HG03432 (cell line): ENCODE measurements around the gene PGBD4.
"Not testable (repeated sequence)": the region's sequence is repeated elsewhere in the genome, so short reads cannot be mapped to it uniquely, and the experiment has no call there.

ENCODE experiments used
- ATAC-seq: cut with Tn5 transposase; IDR thresholded peaks from one replicate; pipeline ENCODE4 v1.9.1; 2021; ENCODE audit warnings: mild to moderate bottlenecking, moderate library complexity; ENCODE audit not compliant: unreplicated experiment

The PGBD4 gene

DNA sequence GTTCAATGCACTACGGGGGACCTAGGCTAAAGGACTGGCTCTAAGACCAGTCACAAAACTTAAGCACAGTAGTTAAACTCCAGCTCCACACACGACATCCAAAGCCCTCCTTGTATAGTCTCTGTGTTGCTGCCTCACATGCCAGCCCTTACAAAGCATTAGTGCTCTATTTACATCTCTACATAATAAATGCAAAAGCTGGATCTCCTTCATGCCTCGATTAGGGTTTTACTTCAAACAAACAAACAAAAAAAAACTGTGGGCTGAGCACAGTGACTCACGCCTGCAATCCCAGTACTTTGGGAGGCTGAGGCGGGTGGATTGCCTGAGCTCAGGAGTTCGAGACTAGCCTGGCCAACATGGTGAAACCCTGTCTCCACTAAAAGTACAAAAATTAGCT is 9.6 kb downstream of the PGBD4 start:
- ATAC-seq = no peak

DNA sequence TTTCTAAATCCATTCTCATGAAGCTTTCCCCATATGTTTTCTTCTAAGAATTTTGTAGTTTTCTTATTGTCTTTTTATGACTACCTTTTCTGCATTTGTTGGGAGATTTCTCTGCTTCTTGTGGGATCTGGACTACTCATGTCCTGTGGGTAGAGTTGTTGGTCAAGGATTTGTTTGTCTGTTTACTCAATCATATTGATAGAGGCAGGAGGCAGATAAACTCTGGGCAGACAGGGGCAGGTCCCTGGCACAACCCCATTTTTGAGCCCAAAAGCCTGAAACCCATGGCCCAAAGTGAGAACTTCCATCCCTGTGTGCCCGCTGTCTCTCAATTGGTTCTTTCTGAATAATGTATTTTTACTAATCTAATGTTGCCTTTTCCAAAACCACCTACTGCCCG is 12.3 kb downstream of the PGBD4 start:
- ATAC-seq = no peak

DNA sequence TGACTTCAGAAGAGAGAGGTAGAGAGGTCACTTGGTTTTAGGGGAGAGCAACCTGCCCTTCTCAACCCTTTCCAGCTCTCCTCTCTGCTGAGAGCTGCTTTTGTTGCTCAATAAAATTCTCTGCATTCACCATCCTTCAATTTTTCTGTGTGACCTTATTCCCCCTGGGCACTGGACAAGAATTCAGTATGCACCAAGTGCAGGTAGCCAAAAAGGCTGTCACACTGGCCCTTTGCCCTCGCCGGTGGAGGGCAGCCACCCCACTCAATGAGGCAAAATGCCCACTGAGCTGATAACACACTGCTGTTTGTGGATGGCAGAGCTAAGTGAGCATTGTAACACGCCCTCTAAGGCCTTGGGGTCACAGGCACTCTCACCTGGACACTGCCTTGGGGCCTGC is 12.9 kb downstream of the PGBD4 start:
- ATAC-seq = no peak

DNA sequence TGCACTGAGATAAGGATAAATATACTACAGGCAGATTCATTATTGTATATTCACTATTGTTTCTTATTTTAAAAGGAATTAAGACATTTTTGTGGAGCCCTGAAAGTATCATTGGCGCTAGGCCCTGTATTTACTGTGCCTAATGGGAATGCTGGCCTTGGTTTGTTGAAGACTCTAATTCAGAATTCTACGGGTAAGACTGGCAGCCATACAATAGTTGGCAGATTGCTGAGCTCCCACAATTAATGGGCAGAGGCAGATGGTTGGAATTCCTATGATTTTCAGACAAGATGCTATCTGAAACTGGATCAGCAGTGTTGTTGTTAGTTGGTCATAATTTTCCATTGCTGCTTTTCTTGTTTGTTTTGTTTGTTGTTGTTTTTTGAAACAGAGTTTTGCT is 14.7 kb downstream of the PGBD4 start:
- no peak for ATAC-seq

DNA sequence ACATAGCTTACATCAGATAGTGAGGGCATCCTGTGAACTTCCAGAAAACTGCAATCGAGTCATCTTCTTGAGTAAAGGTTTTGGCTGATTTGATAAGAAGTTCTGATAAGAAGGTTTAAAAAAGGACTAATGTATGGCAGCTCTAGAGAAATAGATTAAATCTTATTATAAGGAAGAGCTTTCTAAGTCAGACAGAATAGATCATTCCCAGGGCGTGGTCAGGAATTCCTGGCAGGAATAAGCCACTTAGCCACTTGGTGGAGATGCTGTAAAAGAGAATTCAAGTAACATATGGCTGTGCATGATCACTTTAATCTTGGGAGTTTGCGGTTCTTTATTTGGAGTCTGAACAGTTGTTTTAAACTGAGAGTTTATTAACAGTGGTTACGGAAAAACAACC is 17.4 kb downstream of the PGBD4 start:
- no peak for ATAC-seq

DNA sequence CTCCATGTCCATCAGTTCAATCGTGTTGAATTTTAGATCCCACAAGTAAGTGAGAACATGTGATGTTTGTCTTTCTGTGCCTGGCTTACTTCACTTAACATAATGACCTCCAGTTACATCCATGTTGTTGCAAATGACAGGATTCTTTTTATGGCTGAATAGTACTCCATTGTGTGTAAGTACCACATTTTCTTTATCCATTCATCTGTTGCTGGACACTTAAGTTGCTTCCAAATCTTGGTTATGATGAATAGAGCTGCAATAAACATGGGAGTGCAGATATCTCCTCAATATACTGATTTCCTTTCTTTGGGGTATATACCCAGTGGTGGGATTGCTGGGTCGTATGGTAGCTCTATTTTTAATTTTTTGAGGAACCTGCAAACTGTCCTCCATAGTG is 18.5 kb downstream of the PGBD4 start:
- not testable (repeated sequence) for ATAC-seq

DNA sequence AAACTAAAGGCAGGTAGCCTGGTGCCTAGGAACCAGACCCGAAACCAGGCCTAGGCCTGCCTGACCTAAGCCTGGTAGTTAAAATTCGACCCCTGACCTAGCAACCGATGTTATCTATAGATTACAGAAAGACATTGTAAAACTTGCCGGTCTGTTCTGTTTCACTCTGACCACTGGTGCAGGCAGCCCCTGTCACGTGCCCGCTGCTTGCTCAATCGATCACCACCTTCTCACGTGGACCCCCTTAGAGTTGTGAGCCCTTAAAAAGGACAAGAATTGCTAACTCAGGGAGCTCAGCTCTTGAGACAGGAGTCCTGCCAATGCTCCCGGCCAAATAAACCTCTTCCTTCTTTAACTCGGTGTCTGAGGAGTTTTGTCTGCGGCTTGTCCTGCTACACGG is 19.9 kb downstream of the PGBD4 start:
- ATAC-seq = not testable (repeated sequence)

DNA sequence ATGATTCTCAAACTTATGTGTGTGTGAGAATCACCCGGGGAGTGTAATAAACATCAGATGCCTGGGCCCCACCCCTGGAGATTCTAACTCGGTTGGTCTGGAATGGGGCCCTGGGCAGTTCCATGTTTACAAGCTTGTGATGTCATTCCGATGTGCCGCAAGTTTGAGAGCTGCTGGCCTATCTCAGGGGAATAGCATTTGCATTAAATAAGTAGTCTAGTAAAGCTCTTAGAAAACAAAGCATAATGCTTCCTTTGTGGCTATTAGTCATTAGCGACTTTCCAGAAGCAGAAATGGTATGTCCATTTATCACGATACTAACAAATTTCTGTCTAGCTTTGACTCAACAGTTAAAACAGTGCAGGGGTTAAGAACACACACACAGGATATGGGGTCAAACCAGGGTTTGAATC is 20.9 kb downstream of the PGBD4 start:
- ATAC-seq = no peak

DNA sequence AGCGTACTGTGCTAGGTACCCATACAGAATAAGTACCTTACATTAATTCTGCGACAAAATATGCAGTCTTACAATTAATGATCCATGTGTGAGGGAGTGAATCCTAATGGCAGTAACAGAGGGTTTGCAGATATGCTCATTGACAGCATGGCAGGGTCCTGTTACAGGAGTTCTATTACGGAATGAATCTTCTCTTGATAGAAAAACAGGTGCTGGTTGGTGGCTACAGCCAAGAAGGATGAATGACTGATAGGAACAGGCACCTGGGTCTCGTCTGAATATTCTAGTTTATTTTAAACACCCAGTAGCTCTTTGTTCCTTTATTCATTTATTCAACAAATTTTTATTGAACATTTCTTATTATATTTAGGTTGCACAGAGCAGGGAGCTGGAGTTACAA is 22.8 kb downstream of the PGBD4 start:
- no peak for ATAC-seq

DNA sequence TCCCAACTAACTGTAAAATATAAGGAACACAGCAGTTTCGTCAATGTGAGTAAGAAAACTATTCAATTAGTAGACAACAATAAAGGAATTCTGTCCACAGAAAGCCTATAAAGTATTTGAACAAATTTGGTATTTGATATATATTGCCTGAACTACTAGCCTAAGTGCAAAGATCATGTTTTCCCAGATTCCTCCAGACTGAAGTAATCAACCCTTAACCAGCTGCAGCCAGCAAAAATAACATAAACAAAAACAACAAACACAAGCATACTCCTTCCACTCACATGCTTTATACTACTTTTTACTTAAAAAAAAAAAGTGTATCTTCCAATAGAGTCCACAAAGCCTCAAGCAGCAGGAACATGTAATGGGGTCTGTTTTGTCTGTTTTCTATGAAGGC is 24.1 kb downstream of the PGBD4 start:
- ATAC-seq = no peak

DNA sequence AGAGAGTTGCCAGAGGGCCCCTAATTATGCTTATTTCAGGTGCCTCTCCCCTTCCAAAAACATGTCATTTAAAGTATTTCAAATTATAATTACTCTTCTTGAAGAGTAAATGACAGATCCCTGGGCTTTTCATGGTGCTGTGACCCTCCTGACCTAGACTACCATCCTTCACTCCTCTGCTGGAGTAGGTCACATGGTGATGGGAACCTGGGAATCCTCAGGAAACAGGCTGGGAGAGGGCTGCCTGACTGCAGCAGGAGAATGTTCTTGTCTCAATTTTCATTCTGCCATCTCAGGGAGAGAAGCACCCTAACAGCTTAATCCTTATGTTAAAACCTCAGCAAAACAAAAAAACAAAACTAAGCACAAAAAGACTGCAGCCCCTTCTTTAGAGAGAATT is 24.6 kb downstream of the PGBD4 start:
- ATAC-seq = no peak

DNA sequence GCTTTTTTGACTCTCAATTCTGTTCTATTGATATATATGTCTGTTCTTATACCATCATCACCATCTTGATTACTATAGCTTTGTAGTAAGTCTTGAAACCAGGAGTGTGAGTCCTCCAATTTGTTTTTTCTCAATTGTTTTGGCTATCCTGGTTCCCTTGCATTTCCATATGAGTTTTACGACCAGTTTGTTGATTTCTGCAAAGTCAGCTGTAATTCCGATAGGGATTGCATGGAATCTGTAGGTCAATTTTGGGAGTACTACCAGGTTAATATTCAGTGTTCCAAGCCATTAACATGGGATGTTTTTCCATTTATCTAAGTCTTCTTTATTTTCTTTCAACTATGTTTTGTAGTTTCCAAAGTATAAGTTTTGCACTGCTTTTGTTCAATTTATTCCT is 27.0 kb downstream of the PGBD4 start:
- ATAC-seq = no peak

DNA sequence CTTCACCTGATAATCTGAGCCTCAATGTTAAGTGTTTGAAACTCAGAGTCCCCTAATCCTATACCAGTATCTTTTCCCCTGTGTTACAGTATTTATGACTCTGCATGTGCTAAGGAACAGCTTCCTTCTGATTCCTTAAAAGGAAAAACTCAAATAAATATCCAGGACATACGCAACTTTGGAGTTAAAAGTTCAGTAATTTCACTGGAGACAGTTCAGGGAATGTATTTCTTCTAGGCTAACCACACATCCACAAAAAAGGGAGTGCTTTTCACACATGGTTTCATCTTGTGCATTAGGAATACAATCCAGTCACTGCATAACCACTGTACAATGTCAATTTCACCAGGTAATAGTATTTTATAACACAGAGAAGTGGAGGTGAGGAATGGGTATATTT is 31.0 kb downstream of the PGBD4 start:
- ATAC-seq = no peak

DNA sequence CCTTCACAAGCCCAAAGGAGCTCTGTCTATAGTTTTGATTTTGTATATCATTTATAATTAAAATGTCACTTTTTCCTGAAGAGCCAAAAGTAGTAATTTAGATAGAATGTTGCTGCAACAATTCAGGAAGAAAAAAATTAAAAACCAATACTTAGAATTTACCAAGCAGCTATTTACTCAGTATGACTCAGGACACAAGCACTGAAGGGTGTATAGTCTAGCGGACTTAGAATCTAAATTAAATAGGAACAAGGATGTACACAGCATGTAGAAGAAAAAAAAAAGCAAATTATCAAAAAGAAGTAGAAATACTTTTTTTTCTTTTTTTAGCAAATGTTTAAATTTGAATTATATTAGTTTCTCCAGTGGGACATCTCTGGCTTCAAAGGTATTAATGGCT is 31.6 kb downstream of the PGBD4 start:
- no peak for ATAC-seq

DNA sequence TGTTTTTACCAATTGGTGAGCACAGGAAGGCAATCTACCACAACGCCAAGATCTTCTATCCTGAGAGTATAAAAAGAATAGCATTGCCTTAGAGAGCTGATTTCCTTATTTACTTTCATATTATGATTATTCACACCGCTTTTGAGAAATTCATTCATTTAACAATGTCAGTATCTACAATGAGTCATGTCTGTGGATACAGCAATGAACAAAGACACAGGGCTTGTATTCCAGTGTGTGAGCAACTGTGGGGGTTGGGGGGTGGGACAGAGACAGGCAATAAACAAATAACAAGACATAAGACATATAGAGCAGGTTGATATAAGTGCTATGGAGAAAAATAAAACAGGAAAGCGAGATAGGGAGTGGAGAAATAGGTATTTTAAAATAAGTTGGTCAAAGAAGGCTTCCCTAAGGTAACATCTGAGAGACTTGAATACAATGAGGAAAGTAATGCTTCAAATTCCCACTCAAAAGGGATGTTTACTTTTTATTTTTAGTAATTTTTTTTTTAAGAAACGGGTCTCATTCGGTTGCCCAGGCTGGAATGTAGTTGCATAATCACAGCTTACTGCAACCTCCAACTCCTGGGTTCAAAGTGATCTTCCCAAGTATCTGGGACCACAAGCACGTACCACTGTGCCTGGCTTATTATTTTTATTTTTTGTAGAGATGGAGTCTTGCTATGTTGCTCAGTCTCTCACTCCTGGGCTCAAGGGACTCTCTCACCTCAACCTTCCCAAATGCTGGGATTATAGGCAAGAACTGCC is 45.7 kb downstream of the PGBD4 start:
- ATAC-seq = no peak

DNA sequence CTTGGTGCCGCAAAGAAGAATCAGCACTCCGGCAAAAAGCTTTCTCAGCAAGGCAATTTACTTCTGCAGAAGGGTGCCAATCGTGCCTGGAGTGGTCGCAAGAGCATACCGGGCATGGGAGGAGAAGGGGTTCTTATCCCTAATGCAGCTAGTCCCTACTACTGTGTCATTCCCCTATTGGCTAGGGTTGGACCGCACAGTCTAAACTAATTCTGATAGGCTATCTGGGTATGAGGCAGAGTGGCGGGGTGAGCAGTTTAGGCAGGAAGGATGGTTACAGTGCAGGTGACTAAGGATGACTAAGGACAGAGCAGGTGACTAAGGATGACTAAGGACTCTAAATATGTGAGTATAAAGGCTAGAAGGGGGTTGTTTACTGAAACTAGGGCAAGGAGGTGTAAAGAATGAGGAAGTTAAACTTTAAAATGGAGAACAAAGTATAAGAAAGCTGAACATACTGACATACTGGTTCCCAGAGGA is 52.9 kb downstream of the PGBD4 start:
- no peak for ATAC-seq

DNA sequence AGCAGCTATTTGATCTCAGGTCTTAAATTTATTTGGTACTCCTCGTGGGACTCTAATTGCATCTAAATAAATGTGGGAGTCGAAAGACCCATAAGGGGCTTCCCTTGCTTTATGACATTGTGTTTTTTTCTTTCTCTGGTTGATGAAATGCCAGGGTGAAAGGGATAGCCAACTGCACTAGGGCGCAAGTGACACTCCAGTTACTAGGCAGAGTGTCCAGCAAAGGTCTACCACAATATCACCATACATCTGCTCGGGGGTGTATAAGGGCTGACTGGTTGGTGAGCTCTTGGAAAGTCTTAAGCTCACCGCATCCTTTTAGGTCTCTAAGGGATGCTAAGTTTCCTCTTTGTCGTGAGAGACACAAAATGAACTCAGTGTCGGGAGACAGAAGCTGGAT is 54.0 kb downstream of the PGBD4 start:
- no peak for ATAC-seq
